ENCODE data around the gene NEDD4L. TPM values are rescaled to one million over a fixed set of nuclear protein-coding genes. Genes with fewer than 3 reads are reported as not detected.

Gene NEDD4L
- total RNA-seq, 2 donors from 2014 or later = 149 to 212 TPM

- no peak overlapping the region for H3K27ac ChIP-seq
- H3K27me3 ChIP-seq = no peaks in the 10 kb centered on the region
- H3K9me3 ChIP-seq = no peaks in the 10 kb centered on the region
- H3K4me3 ChIP-seq = no peak overlapping the region
- no peak for TF ChIP-seq CTCF (IDR thresholded peaks at IDR 0.05)
- no peak for DNase-seq
- H3K9ac ChIP-seq (ENCODE audit: low read depth in 2 of 2, low read length in 2 of 2) = no peak overlapping the region
- intact Hi-C loops (cut with DNase I) = no loop called here
- H3K36me3 ChIP-seq = no peaks in the 10 kb centered on the region
- H3K4me1 ChIP-seq = peaks cover 5% of the 10 kb centered on the region
Observed at GRCh38 chr18:58103339-58103985, 59.4 kb downstream of the NEDD4L start.

GRCh38 chr18:58104096-58104495 lies 60.1 kb downstream of the NEDD4L start:
- H3K9me3 ChIP-seq = no peaks in the 10 kb centered on the region
- intact Hi-C loops (cut with DNase I) = no loop called here
- H3K4me3 ChIP-seq = no peak overlapping the region
- H3K4me1 ChIP-seq = peaks cover 5% of the 10 kb centered on the region
- no peaks in the 10 kb centered on the region for H3K27me3 ChIP-seq
- no peak for TF ChIP-seq CTCF (IDR thresholded peaks at IDR 0.05)
- H3K27ac ChIP-seq = no peak overlapping the region
- H3K9ac ChIP-seq (ENCODE audit: low read depth in 2 of 2, low read length in 2 of 2) = no peak overlapping the region
- no peaks in the 10 kb centered on the region for H3K36me3 ChIP-seq
- no peak for DNase-seq

GRCh38 chr18:58105206-58105887 lies 61.3 kb downstream of the NEDD4L start:
- intact Hi-C loops (cut with DNase I) = no loop called here
- DNase-seq = no peak
- no peak for TF ChIP-seq CTCF (IDR thresholded peaks at IDR 0.05)
- no peaks in the 10 kb centered on the region for H3K27me3 ChIP-seq
- H3K36me3 ChIP-seq = no peaks in the 10 kb centered on the region
- no peak overlapping the region for H3K27ac ChIP-seq
- no peak overlapping the region for H3K9ac ChIP-seq (ENCODE audit: low read depth in 2 of 2, low read length in 2 of 2)
- no peaks in the 10 kb centered on the region for H3K9me3 ChIP-seq
- H3K4me3 ChIP-seq = no peak overlapping the region
- peaks cover 5% of the 10 kb centered on the region for H3K4me1 ChIP-seq

GRCh38 chr18:58105888-58106260 lies 61.8 kb downstream of the NEDD4L start:
- no peak for TF ChIP-seq CTCF (IDR thresholded peaks at IDR 0.05)
- no peaks in the 10 kb centered on the region for H3K36me3 ChIP-seq
- no peak overlapping the region for H3K27ac ChIP-seq
- no peaks in the 10 kb centered on the region for H3K9me3 ChIP-seq
- no peak for DNase-seq
- H3K27me3 ChIP-seq = no peaks in the 10 kb centered on the region
- H3K4me3 ChIP-seq = no peak overlapping the region
- intact Hi-C loops (cut with DNase I) = no loop called here
- no peak overlapping the region for H3K9ac ChIP-seq (ENCODE audit: low read depth in 2 of 2, low read length in 2 of 2)
- peaks cover 5% of the 10 kb centered on the region for H3K4me1 ChIP-seq

DNA sequence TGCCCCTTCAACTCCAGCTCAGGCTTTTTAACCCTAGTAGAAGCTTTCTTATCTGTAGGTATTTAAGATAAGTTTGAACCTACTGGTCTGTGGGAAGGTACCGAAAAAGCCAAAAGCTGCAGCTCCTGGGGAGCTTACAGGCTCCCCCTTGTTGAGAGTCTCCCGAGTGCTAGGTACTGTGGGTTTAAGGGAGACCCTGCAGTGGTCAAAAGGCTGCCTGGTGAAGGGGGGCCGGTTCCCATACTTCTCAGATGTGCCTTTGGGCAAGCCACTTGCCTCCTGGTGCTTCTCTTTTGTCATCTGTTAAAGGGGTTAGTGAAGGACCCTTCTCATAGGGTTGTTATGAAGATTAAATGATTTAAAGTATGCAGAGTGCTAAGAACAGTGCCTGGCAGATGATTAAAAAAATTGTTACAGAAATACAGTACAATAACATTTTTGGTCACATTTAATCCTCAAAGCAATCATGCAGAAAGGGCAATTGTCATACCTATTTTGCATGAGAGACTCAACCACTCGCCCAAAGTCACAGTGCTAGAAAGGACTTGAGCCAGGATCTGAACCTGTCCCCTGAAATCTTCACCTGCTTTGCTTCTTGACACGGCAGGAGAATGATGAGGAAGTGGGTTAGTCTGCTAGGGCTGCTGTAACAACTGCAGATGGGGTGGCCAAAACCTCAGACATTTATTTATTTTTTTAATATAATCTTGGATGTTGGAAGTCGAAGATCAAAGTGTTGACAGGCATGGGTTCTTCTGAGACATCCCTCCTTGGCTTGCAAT lies 62.5 kb downstream of the NEDD4L start:
- no peak overlapping the region for H3K27ac ChIP-seq
- intact Hi-C loops (cut with DNase I) = no loop called here
- peaks cover 5% of the 10 kb centered on the region for H3K4me1 ChIP-seq
- TF ChIP-seq CTCF (IDR thresholded peaks at IDR 0.05) = no peak
- H3K27me3 ChIP-seq = no peaks in the 10 kb centered on the region
- H3K9me3 ChIP-seq = no peaks in the 10 kb centered on the region
- no peak for DNase-seq
- no peaks in the 10 kb centered on the region for H3K36me3 ChIP-seq
- H3K9ac ChIP-seq (ENCODE audit: low read depth in 2 of 2, low read length in 2 of 2) = no peak overlapping the region
- H3K4me3 ChIP-seq = no peak overlapping the region

Data from colonic mucosa (tissue), 4 donors.